H1 (cell line): ENCODE data around the gene PIEZO1. TPM values are rescaled to one million over a fixed set of nuclear protein-coding genes. Genes with fewer than 3 reads are reported as not detected.

Experiments used
- CTCF ChIA-PET: fragments of 300-600 bp; sonication (Branson Sonifier 250); formaldehyde crosslinking; loops from one replicate; lab custom pipeline; 2021; ENCODE audit not compliant: partially characterized antibody; lab: Charles Lee
- POLR2A ChIA-PET: fragments of 300-600 bp; sonication (Branson Sonifier 250); formaldehyde crosslinking; loops from one replicate; lab custom pipeline; 2021; ENCODE audit warnings: inconsistent platforms; ENCODE audit not compliant: partially characterized antibody; lab: Charles Lee
- DNase-seq, 2 experiments: peaks; one replicate each; pipeline versions ENCODE4 v3.0.0 to v3.0.0-alpha.2; 2010 to 2022; ENCODE audit warnings: low spot score in 2 of 2, low read depth in 1 of 2, mixed read lengths in 1 of 2
- FAIRE-seq: peaks from 2 replicates; lab custom pipeline; 2011; peaks lifted over from hg19 to GRCh38; lab: Jason Lieb, UNC
- H2AFZ ChIP-seq: 2 replicates; pipeline ENCODE4 v1.8.1; 2012; ENCODE audit warnings: low read length, inconsistent platforms
- H2AK5ac ChIP-seq: 2 replicates; pipeline ENCODE4 v1.6.1; 2013; ENCODE audit warnings: low read depth, low read length
- H2BK120ac ChIP-seq: replicated peaks from 2 replicates; pipeline ENCODE3; 2013; ENCODE audit warnings: low read depth, low read length, inconsistent platforms
- H2BK12ac ChIP-seq: 2 replicates; pipeline ENCODE4 v1.6.1; 2013; ENCODE audit warnings: low read depth, low read length
- H2BK15ac ChIP-seq: 2 replicates; pipeline ENCODE4 v1.6.1; 2013; ENCODE audit warnings: low read length
- H2BK20ac ChIP-seq: 2 replicates; pipeline ENCODE4 v1.6.1; 2013; ENCODE audit warnings: low read length
- H2BK5ac ChIP-seq: 2 replicates; pipeline ENCODE4 v1.6.1; 2013; ENCODE audit warnings: low read depth, low read length
- H3K14ac ChIP-seq: 2 replicates; pipeline ENCODE4 v1.6.1; 2013; ENCODE audit warnings: inconsistent platforms; ENCODE audit not compliant: insufficient read length
- H3K18ac ChIP-seq: 2 replicates; pipeline ENCODE4 v1.6.1; 2013; ENCODE audit warnings: low read length; ENCODE audit errors: extremely low read depth
- H3K23ac ChIP-seq: 2 replicates; pipeline ENCODE4 v1.6.1; 2013; ENCODE audit warnings: inconsistent platforms; ENCODE audit not compliant: insufficient read length
- H3K23me2 ChIP-seq: 2 replicates; pipeline ENCODE4 v1.6.1; 2013; ENCODE audit warnings: low read depth, low read length
- H3K27ac ChIP-seq: 2 replicates; pipeline ENCODE4 v1.6.1; 2011; ENCODE audit warnings: low read depth, low read length, inconsistent platforms
- H3K27me3 ChIP-seq, 4 experiments: replicated peaks in 1 of 4; 1 replicate in 1 of 4; 2 replicates in 3 of 4; pipeline versions ENCODE4 v1.6.1 to v1.8.1; 2011 to 2013; ENCODE audit warnings: low read length in 3 of 4, mild to moderate bottlenecking in 3 of 4, inconsistent platforms in 2 of 4, mixed read lengths in 2 of 4, moderate library complexity in 1 of 4; ENCODE audit not compliant: control insufficient read depth in 3 of 4, insufficient read depth in 3 of 4; ENCODE audit errors: extremely low read depth in 1 of 4
- H3K36me3 ChIP-seq, 4 experiments: 2 replicates each; pipeline versions ENCODE4 v1.6.1 to v1.8.1; 2011 to 2013; ENCODE audit warnings: mild to moderate bottlenecking in 4 of 4, low read length in 3 of 4, moderate library complexity in 2 of 4, control low read depth in 1 of 4, inconsistent platforms in 1 of 4; ENCODE audit not compliant: insufficient read depth in 4 of 4, control insufficient read depth in 2 of 4
- H3K4ac ChIP-seq: replicated peaks from 2 replicates; pipeline ENCODE3; 2013; ENCODE audit warnings: low read length, low read depth, mixed read lengths, inconsistent platforms; ENCODE audit not compliant: insufficient read length
- H3K4me1 ChIP-seq, 4 experiments: replicated peaks in 1 of 4; 1 replicate in 1 of 4; 2 replicates in 3 of 4; pipeline versions ENCODE4 v1.6.1 to v1.8.1; 2011 to 2013; ENCODE audit warnings: low read length in 3 of 4, inconsistent platforms in 2 of 4, mixed read lengths in 1 of 4; ENCODE audit not compliant: insufficient read depth in 4 of 4, control insufficient read depth in 3 of 4
- H3K4me2 ChIP-seq, 2 experiments: 2 replicates each; pipeline versions ENCODE4 v1.6.1 to v1.8.1; 2011 to 2013; ENCODE audit warnings: low read depth in 2 of 2, low read length in 2 of 2, control low read depth in 1 of 2, inconsistent platforms in 1 of 2, mild to moderate bottlenecking in 1 of 2; ENCODE audit not compliant: insufficient read depth in 1 of 2
- H3K4me3 ChIP-seq, 4 experiments: fragments of 200-600, 300-600 bp in 1 of 4; sonication (generic), shearing (Covaris generic), sonication (Bioruptor Twin) in 1 of 4; 2 replicates each; pipeline versions ENCODE4 v1.5.1 to v1.8.1; 2011 to 2016; ENCODE audit warnings: low read length in 4 of 4, low read depth in 3 of 4, control low read depth in 2 of 4, inconsistent platforms in 2 of 4, mild to moderate bottlenecking in 2 of 4, mixed read lengths in 1 of 4, moderate library complexity in 1 of 4; ENCODE audit not compliant: insufficient read depth in 2 of 4; ENCODE audit errors: extremely low read depth in 1 of 4
- H3K56ac ChIP-seq: replicated peaks from 2 replicates; pipeline ENCODE3; 2013; ENCODE audit warnings: low read depth, mild to moderate bottlenecking, mixed read lengths, low read length, inconsistent platforms; ENCODE audit not compliant: insufficient read length
- H3K79me1 ChIP-seq: 2 replicates; pipeline ENCODE4 v1.6.1; 2013; ENCODE audit warnings: low read depth, low read length, control low read depth
- H3K79me2 ChIP-seq, 2 experiments: 2 replicates each; pipeline versions ENCODE4 v1.6.1 to v1.8.1; 2012 to 2013; ENCODE audit warnings: low read length in 2 of 2, mild to moderate bottlenecking in 2 of 2, inconsistent platforms in 1 of 2; ENCODE audit not compliant: insufficient read depth in 2 of 2, control insufficient read depth in 1 of 2
- H3K9ac ChIP-seq, 4 experiments: replicated peaks in 1 of 4; 1 replicate in 1 of 4; 2 replicates in 3 of 4; pipeline versions ENCODE4 v1.6.1 to v1.8.1; 2011 to 2013; ENCODE audit warnings: low read depth in 3 of 4, low read length in 3 of 4, control low read depth in 2 of 4, mild to moderate bottlenecking in 2 of 4, moderate library complexity in 2 of 4, inconsistent platforms in 1 of 4; ENCODE audit errors: extremely low read depth in 1 of 4
- H3K9me3 ChIP-seq, 2 experiments: 2 replicates each; pipeline versions ENCODE4 v1.6.1 to v1.8.1; 2012 to 2013; ENCODE audit warnings: mild to moderate bottlenecking in 2 of 2, moderate library complexity in 2 of 2, control low read depth in 1 of 2, inconsistent platforms in 1 of 2, low read depth in 1 of 2, low read length in 1 of 2, mixed read lengths in 1 of 2; ENCODE audit not compliant: insufficient read depth in 2 of 2
- H4K20me1 ChIP-seq, 2 experiments: replicated peaks in 1 of 2; 2 replicates each; pipeline versions ENCODE3 to v1.8.1; 2011 to 2013; ENCODE audit warnings: inconsistent platforms in 2 of 2, low read length in 2 of 2, mild to moderate bottlenecking in 1 of 2; ENCODE audit not compliant: insufficient read depth in 2 of 2, control insufficient read depth in 1 of 2
- H4K5ac ChIP-seq: 2 replicates; pipeline ENCODE4 v1.6.1; 2013; ENCODE audit warnings: low read length, low read depth, mixed read lengths, inconsistent platforms; ENCODE audit not compliant: insufficient read length
- H4K8ac ChIP-seq: 2 replicates; pipeline ENCODE4 v1.8.0; 2013; ENCODE audit warnings: mild to moderate bottlenecking, moderate library complexity, low read length, inconsistent platforms; ENCODE audit not compliant: insufficient read depth; ENCODE audit errors: extremely low read depth
- H4K91ac ChIP-seq: replicated peaks from 2 replicates; pipeline ENCODE3; 2013; ENCODE audit warnings: low read length, mixed read lengths, inconsistent platforms; ENCODE audit not compliant: insufficient read length
- ASH2L ChIP-seq: fragments of 200-600, 300-600 bp; sonication (generic); IDR thresholded peaks from one replicate; pipeline ENCODE4 v1.7.1; 2017; ENCODE audit warnings: low read length
- CBX8 ChIP-seq: fragments of 300-800, 300-1000 bp; sonication (generic); IDR thresholded peaks from 2 replicates; pipeline ENCODE4 v1.7.1; 2016; ENCODE audit warnings: low read depth, low read length, borderline replicate concordance
- EZH2 ChIP-seq: fragments of 200-600 bp; sonication (generic); IDR thresholded peaks from 2 replicates; pipeline ENCODE4 v1.7.1; 2012; ENCODE audit warnings: low read depth, mild to moderate bottlenecking, moderate library complexity, low read length, inconsistent platforms; ENCODE audit not compliant: severe bottlenecking
- GTF2F1 ChIP-seq: IDR thresholded peaks from 2 replicates; pipeline ENCODE4 v1.6.1; 2012; ENCODE audit warnings: low read depth, low read length, improper control_type of control experiment, borderline replicate concordance
- HDAC2 ChIP-seq, 2 experiments: fragments of 300-600 bp in 1 of 2; sonication (generic) in 1 of 2; IDR thresholded peaks; 2 replicates each; pipeline ENCODE4 v1.6.1; 2011 to 2012; ENCODE audit warnings: low read depth in 2 of 2, low read length in 2 of 2, mild to moderate bottlenecking in 2 of 2, moderate library complexity in 2 of 2, borderline replicate concordance in 1 of 2, inconsistent platforms in 1 of 2
- JUN ChIP-seq: IDR thresholded peaks from 2 replicates; pipeline ENCODE4 v1.6.1; 2011; ENCODE audit warnings: low read depth, mild to moderate bottlenecking, improper control_type of control experiment, low read length
- KDM5A ChIP-seq: fragments of 200-600 bp; IDR thresholded peaks from 2 replicates; pipeline ENCODE4 v1.7.1; 2012; ENCODE audit warnings: mild to moderate bottlenecking, low read length, inconsistent platforms, mixed read lengths
- PHF8 ChIP-seq: fragments of 200-600 bp; sonication (generic); conservative IDR thresholded peaks from 2 replicates; pipeline ENCODE4 v1.7.1; 2012; ENCODE audit warnings: low read depth, mild to moderate bottlenecking, inconsistent platforms, low read length, moderate library complexity
- RAD21 ChIP-seq, 2 experiments: IDR thresholded peaks in 1 of 2; conservative IDR thresholded peaks in 1 of 2; 2 replicates each; pipeline ENCODE4 v1.6.1; 2011; ENCODE audit warnings: low read depth in 2 of 2, low read length in 2 of 2, improper control_type of control experiment in 1 of 2, inconsistent platforms in 1 of 2, mild to moderate bottlenecking in 1 of 2, moderate library complexity in 1 of 2
- RBBP5 ChIP-seq: IDR thresholded peaks from 2 replicates; pipeline ENCODE4 v1.7.1; 2012; ENCODE audit warnings: low read depth, mild to moderate bottlenecking, inconsistent platforms, low read length, moderate library complexity, borderline replicate concordance
- RXRA ChIP-seq: IDR thresholded peaks from 2 replicates; pipeline ENCODE4 v1.6.1; 2011; ENCODE audit warnings: low read depth, mild to moderate bottlenecking, low read length, moderate library complexity; ENCODE audit not compliant: insufficient read depth
- SIN3A ChIP-seq, 2 experiments: IDR thresholded peaks in 1 of 2; conservative IDR thresholded peaks in 1 of 2; 2 replicates each; pipeline ENCODE4 v1.6.1; 2011 to 2012; ENCODE audit warnings: low read length in 2 of 2, improper control_type of control experiment in 1 of 2, low read depth in 1 of 2, mild to moderate bottlenecking in 1 of 2
- TBP ChIP-seq: IDR thresholded peaks from 2 replicates; pipeline ENCODE4 v1.6.1; 2011; ENCODE audit warnings: low read depth, low read length, improper control_type of control experiment
- WGBS, 2 experiments: shearing (Covaris generic) in 1 of 2; methylation state at CpG; one replicate each; pipeline versions ENCODE4 v1.1.6 to v1.1.7; 2013 to 2015; ENCODE audit warnings: low lambda C conversion rate in 2 of 2, mixed read lengths in 2 of 2, inconsistent platforms in 1 of 2, low coverage in 1 of 2, missing lambda C conversion rate in 1 of 2; ENCODE audit not compliant: insufficient replicate concordance in 2 of 2, insufficient coverage in 1 of 2, insufficient read length in 1 of 2; ENCODE audit errors: extremely low coverage in 1 of 2, missing lambda C conversion rate in 1 of 2; 5-methylcytosine and 5-hydroxymethylcytosine counted together
- polyA plus RNA-seq, 7 experiments: library from polyadenylated mRNA; depleted of rRNA in 3 of 7; stranded (reverse) in 5 of 7; unstranded in 2 of 7; fragments of >200 nt in 5 of 7; fragments of 200-250 nt in 2 of 7; gene quantifications; 1 replicate in 5 of 7; 2 replicates in 1 of 7; 4 replicates in 1 of 7; pipeline versions ENCODE4 v1.2.1 to v1.2.3, GENCODE V29; 2011 to 2013; ENCODE audit warnings: missing spikeins in 2 of 7, mixed read lengths in 2 of 7
- total RNA-seq: library from RNA; stranded (reverse); fragmentation: NEBNext Ultra II Directional; extraction: Animal tissue kit (Norgen Biotek cat#: 25700); gene quantifications from 2 replicates; pipeline ENCODE4 v1.2.1, GENCODE V29; 2021

Gene PIEZO1
- total and polyA plus RNA-seq, 2 of the 8 experiments (the other 6 are each of a cell fraction or from before 2014, with no cell fraction given) = 42.3 to 67.5 TPM

DNA sequence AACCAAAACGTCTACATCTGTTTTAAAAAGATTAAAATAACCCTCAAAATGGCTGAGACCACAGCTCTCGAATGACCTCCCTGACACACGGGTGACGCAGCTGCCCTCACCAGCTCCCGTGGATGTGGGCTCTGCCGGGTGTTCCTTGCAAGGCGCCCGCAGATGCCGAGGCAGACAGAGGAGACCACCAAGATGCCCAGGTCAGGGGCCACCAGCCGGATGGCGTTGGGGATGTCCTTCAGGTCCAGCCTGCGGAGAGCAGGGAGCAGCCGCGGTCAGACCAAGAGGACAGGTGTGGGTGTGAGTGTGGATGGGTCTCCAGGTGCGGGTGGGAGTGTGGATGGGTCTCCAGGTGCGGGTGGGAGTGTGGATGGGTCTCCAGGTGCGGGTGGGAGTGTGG lies 43.7 kb downstream of the PIEZO1 start:
- Histone ChIP-seq H3K4me3 (no peak overlapping the region), H3K4ac (no peak overlapping the region), H3K79me1 (no peaks in the 10 kb centered on the region), H3K27ac (no peak overlapping the region), H2BK120ac (no peak overlapping the region), H3K4me2 (no peak overlapping the region), H3K9ac (no peak overlapping the region), H3K23ac (no peak overlapping the region), H2BK5ac (no peak overlapping the region), H3K56ac (no peak overlapping the region), H3K79me2 (no peaks in the 10 kb centered on the region), H4K8ac (no peak overlapping the region), H3K27me3 (no peaks in the 10 kb centered on the region), H3K23me2 (no peaks in the 10 kb centered on the region), H2AFZ (no peak overlapping the region), H4K20me1 (peaks cover 0 to 4% of the 10 kb centered on the region in 2 experiments), H3K9me3 (no peaks in the 10 kb centered on the region), H2BK20ac (no peak overlapping the region), H3K14ac (no peak overlapping the region), H3K4me1 (peaks cover 0 to 11% (median 8%) of the 10 kb centered on the region in 4 experiments; a peak in 4 of 7 replicates), H4K91ac (no peak overlapping the region), H2BK15ac (no peak overlapping the region), H2AK5ac (no peak overlapping the region), H4K5ac (no peak overlapping the region), H3K18ac (no peak overlapping the region), H2BK12ac (no peak overlapping the region), H3K36me3 (no peaks in the 10 kb centered on the region)
- DNase-seq (no peak), FAIRE-seq (no peak)
- WGBS, 2 experiments = 94% methylated on average over 16 of the region's 17 CpGs; no CpG with 5 or more reads in 1 of the 2 experiments
- ChIA-PET CTCF (interaction anchor here (1.4 to 10.0 kb wide), 2 partner anchors 14 to 40 kb away, joined by 4 to 251 read pairs; no protein-coding TSS in a partner anchor), POLR2A (no interaction called here)
- TF ChIP-seq SIN3A (conservative IDR thresholded peaks at IDR 0.05 in 1 of 2, IDR thresholded peaks at IDR 0.05 in 1 of 2; ENCODE audit: low read depth in 1 of 2, low read length in 2 of 2) (no peak), TBP (no peak), RXRA (no peak), RAD21 (IDR thresholded peaks at IDR 0.05 in 1 of 2, conservative IDR thresholded peaks at IDR 0.05 in 1 of 2; ENCODE audit: low read depth in 2 of 2, low read length in 2 of 2) (no peak), EZH2 (no peak), JUN (no peak), KDM5A (no peak), HDAC2 (IDR thresholded peaks at IDR 0.05; ENCODE audit: borderline replicate concordance in 1 of 2, low read depth in 2 of 2, low read length in 2 of 2) (no peak), RBBP5 (no peak), CBX8 (no peak), GTF2F1 (no peak), PHF8 (no peak), ASH2L (no peak)
